Tibial nerve (tissue), 4 donors: ENCODE results near the gene L3MBTL4. TPM values are rescaled to one million over a fixed set of nuclear protein-coding genes. Genes with fewer than 3 reads are reported as not detected.

Experiments
- DNase-seq, 2 donors: peaks; one replicate each; pipeline ENCODE4 v3.0.0-alpha.2; 2019; ENCODE audit warnings: low spot score in 2 of 2
- H3K27ac ChIP-seq, 4 donors: fragments of 200-600 bp; sonication (generic) in 3 of 4; one replicate each; pipeline ENCODE4 v1.5.1; 2017 to 2019; ENCODE audit warnings: mild to moderate bottlenecking in 1 of 4
- H3K27me3 ChIP-seq, 2 donors: fragments of 200-600 bp; sonication (generic) in 1 of 2; one replicate each; pipeline versions ENCODE4 v1.5.1 to v1.6.0; 2017 to 2019
- H3K36me3 ChIP-seq, 3 donors: fragments of 200-600 bp; sonication (generic); one replicate each; pipeline ENCODE4 v1.5.1; 2018 to 2019
- H3K4me1 ChIP-seq, 4 donors: fragments of 200-600 bp; sonication (generic) in 3 of 4; one replicate each; pipeline ENCODE4 v1.5.1; 2017 to 2019
- H3K4me3 ChIP-seq, 4 donors: fragments of 200-600 bp; sonication (generic) in 3 of 4; one replicate each; pipeline ENCODE4 v1.5.1; 2017 to 2019; ENCODE audit warnings: mild to moderate bottlenecking in 1 of 4, moderate library complexity in 1 of 4
- H3K9me3 ChIP-seq, 4 donors: fragments of 200-600 bp; sonication (generic) in 3 of 4; one replicate each; pipeline ENCODE4 v1.5.1; 2017 to 2019
- EP300 ChIP-seq, 2 donors: sonication (generic); formaldehyde crosslinking; IDR thresholded peaks; one replicate each; pipeline ENCODE4 v1.6.1; 2017; ENCODE audit warnings: antibody characterized with exemption in 2 of 2, mild to moderate bottlenecking in 1 of 2
- POLR2A ChIP-seq, 2 donors: fragments of 450-650 bp; IDR thresholded peaks; one replicate each; pipeline ENCODE4 v1.6.1; 2017; ENCODE audit warnings: antibody characterized with exemption in 2 of 2, mild to moderate bottlenecking in 2 of 2, moderate library complexity in 2 of 2
- WGBS, 2 donors: methylation state at CpG; one replicate each; pipeline ENCODE4 v1.1.5; 2018; 5-methylcytosine and 5-hydroxymethylcytosine counted together
- total RNA-seq, 4 donors: library from RNA; depleted of rRNA; stranded (reverse); fragments of >200 nt; gene quantifications; one replicate each; pipeline ENCODE4 v1.1.0, GENCODE V29; 2016
- TF ChIP-seq, protein P1 (sequence below), 5 experiments: fragments of 200-600 bp in 3 of 5; fragments of 450-650 bp in 2 of 5; sonication (generic) in 3 of 5; IDR thresholded peaks; one replicate each; pipeline ENCODE4 v1.5.1; 2016 to 2019; ENCODE audit warnings: antibody characterized with exemption in 5 of 5, mild to moderate bottlenecking in 3 of 5, moderate library complexity in 2 of 5

The L3MBTL4 gene
- total RNA-seq, 4 donors from 2014 or later, result 6.3 to 9.0 (median 8.1) TPM

GRCh38 chr18:5992381-5992780 lies 422.3 kb downstream of the L3MBTL4 start:
- WGBS, 2 donors, result 95 to 97% methylated on average over 7 of the region's 7 CpGs
- Histone ChIP-seq H3K4me1 (no peaks in the 10 kb centered on the region), H3K27me3 (no peaks in the 10 kb centered on the region)

GRCh38 chr18:5987249-5987648 lies 427.5 kb downstream of the L3MBTL4 start:
- Histone ChIP-seq H3K4me1 (no peaks in the 10 kb centered on the region), H3K27me3 (no peaks in the 10 kb centered on the region), H3K27ac (no peak overlapping the region), H3K9me3 (no peaks in the 10 kb centered on the region), H3K4me3 (no peak overlapping the region), H3K36me3 (no peaks in the 10 kb centered on the region)
- DNase-seq, result no peak
- no peak for TF ChIP-seq POLR2A (IDR thresholded peaks at IDR 0.05)
- TF ChIP-seq, protein P1, sequence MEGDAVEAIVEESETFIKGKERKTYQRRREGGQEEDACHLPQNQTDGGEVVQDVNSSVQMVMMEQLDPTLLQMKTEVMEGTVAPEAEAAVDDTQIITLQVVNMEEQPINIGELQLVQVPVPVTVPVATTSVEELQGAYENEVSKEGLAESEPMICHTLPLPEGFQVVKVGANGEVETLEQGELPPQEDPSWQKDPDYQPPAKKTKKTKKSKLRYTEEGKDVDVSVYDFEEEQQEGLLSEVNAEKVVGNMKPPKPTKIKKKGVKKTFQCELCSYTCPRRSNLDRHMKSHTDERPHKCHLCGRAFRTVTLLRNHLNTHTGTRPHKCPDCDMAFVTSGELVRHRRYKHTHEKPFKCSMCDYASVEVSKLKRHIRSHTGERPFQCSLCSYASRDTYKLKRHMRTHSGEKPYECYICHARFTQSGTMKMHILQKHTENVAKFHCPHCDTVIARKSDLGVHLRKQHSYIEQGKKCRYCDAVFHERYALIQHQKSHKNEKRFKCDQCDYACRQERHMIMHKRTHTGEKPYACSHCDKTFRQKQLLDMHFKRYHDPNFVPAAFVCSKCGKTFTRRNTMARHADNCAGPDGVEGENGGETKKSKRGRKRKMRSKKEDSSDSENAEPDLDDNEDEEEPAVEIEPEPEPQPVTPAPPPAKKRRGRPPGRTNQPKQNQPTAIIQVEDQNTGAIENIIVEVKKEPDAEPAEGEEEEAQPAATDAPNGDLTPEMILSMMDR (IDR thresholded peaks at IDR 0.05), result no peak
- TF ChIP-seq EP300 (IDR thresholded peaks at IDR 0.05), result no peak
- 79 to 85% methylated on average over 5 of the region's 5 CpGs for WGBS, 2 donors

More at GRCh38 chr18:5992381-5992780, 422.3 kb downstream of the L3MBTL4 start:
- Histone ChIP-seq H3K9me3 (no peaks in the 10 kb centered on the region), H3K27ac (no peak overlapping the region), H3K4me3 (no peak overlapping the region), H3K36me3 (no peaks in the 10 kb centered on the region)
- DNase-seq, result no peak
- TF ChIP-seq, protein P1 (IDR thresholded peaks at IDR 0.05), result no peak

- H3K36me3 ChIP-seq, result no peaks in the 10 kb centered on the region
- TF ChIP-seq, protein P1 (IDR thresholded peaks at IDR 0.05), result no peak
- H3K4me1 ChIP-seq, result no peaks in the 10 kb centered on the region
- H3K27ac ChIP-seq, result no peak overlapping the region
- 77 to 78% methylated on average over 5 of the region's 5 CpGs for WGBS, 2 donors
- no peaks in the 10 kb centered on the region for H3K27me3 ChIP-seq
- H3K9me3 ChIP-seq, result no peaks in the 10 kb centered on the region
- DNase-seq, result no peak
- H3K4me3 ChIP-seq, result no peak overlapping the region
Measured at GRCh38 chr18:5986257-5986931, 428.3 kb downstream of the L3MBTL4 start.

GRCh38 chr18:5984245-5984644 lies 430.5 kb downstream of the L3MBTL4 start:
- no peak for TF ChIP-seq EP300 (IDR thresholded peaks at IDR 0.05)
- TF ChIP-seq POLR2A (IDR thresholded peaks at IDR 0.05), result no peak
- TF ChIP-seq, protein P1 (IDR thresholded peaks at IDR 0.05), result no peak
- Histone ChIP-seq H3K4me1 (no peaks in the 10 kb centered on the region), H3K27ac (no peak overlapping the region), H3K9me3 (no peaks in the 10 kb centered on the region), H3K36me3 (no peaks in the 10 kb centered on the region), H3K4me3 (no peak overlapping the region), H3K27me3 (no peaks in the 10 kb centered on the region)
- DNase-seq, result no peak
- 45 to 54% methylated on average over 1 of the region's 1 CpG for WGBS, 2 donors

- 67% methylated on average over 4 of the region's 4 CpGs for WGBS, 2 donors
Measured at GRCh38 chr18:5983488-5983887, 431.2 kb downstream of the L3MBTL4 start.

More at GRCh38 chr18:5983488-5983887, 431.2 kb downstream of the L3MBTL4 start:
- DNase-seq, result no peak
- no peaks in the 10 kb centered on the region for H3K4me1 ChIP-seq
- H3K36me3 ChIP-seq, result no peaks in the 10 kb centered on the region
- no peaks in the 10 kb centered on the region for H3K27me3 ChIP-seq
- TF ChIP-seq EP300 (IDR thresholded peaks at IDR 0.05), result no peak
- TF ChIP-seq, protein P1 (IDR thresholded peaks at IDR 0.05), result no peak
- TF ChIP-seq POLR2A (IDR thresholded peaks at IDR 0.05), result no peak
- no peaks in the 10 kb centered on the region for H3K9me3 ChIP-seq
- H3K27ac ChIP-seq, result no peak overlapping the region
- H3K4me3 ChIP-seq, result no peak overlapping the region
